ENCODE data around the gene ACOX2.

Gene ACOX2

DNA sequence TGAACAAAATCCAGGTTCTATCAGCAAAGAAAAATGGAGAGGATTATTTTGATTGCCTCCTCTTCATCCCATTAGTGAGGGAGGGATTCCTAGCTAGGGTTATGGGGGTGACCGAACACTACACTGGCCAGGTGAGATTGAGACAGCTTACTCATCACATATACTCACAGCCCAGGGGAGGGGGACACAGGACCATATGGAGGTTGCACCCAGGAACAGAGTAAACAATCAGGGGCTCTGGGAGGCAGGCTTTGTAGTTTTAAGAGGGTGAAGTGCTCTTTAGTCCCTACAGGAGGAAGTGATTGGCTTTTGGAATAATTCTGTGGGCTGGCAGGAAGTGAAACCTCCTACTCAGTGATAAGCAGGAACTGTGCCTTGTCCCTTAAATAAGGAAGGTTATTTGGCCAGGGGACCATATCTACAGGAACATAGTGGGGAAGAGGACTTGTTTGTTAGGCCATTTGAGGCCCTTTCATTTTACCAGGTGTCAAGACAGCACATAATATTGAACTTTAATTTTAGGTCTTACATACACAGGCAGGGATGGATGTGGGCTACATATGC, 62.6 kb downstream of the ACOX2 start:
- no peak for DNase-seq (ENCODE audit: low read depth in 2 of 2)

DNA sequence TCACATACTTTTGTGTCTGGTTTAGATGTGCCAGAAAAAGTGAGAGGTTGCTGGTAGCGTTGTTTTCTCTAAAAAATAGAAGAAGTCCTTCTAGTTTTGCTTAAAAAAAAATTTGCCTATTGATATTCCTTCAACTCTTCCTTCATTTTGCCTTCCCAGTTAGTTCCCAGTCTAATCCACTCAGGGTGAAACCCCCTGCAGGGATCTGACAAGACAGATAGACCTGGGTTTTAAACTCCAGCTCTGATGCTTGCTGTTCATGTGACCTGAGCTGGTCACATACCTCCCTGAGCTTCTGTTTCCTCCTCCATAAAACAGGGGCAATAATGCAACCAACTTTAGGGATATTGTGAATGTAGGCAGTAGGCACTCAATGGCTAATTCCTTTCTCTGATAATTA, 63.7 kb downstream of the ACOX2 start:
- no peak for DNase-seq (ENCODE audit: low read depth in 2 of 2)

DNA sequence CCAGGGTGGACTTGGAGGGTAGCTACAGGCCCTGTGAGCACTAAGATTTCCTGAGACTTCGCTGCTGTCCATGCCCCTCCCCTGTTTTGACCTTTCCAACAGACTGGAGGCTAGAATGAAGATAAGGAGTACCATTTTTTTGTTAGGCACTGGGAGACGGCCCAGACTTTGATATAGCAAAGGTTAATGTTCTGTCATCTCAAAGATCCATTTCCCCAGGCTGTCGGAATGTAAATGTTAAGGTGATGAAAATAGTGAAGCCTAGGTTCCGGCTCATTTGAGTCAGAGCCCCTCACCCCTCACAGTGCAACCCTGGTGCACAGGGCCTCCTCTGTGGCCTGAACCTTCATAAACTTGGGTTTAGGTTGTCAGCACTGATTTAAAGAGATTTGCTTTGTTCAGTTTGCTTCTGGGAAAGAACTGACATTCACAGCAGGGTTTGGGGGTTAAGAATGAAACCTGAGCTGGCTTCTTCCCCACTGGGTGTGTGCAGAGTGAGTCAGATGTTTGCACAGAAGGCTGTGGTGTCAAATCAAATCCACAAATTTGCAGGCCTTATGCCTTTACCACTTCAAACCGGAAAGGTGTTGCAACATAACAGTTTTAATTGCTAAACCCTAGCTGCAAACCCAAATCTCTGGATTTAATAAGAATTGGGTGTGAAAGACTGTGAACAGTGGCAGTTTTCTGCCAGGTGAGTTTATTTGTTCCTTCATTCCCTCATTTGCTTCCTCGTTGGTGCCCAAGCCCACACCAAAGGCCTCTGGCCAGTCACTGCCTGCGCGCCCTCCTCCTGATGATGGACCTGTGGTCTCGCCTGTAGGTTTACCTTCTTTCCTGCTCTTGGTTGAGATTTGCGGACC, 65.7 kb downstream of the ACOX2 start:
- peak; percentile 55 to 57 for DNase-seq (ENCODE audit: low read depth in 2 of 2)

DNA sequence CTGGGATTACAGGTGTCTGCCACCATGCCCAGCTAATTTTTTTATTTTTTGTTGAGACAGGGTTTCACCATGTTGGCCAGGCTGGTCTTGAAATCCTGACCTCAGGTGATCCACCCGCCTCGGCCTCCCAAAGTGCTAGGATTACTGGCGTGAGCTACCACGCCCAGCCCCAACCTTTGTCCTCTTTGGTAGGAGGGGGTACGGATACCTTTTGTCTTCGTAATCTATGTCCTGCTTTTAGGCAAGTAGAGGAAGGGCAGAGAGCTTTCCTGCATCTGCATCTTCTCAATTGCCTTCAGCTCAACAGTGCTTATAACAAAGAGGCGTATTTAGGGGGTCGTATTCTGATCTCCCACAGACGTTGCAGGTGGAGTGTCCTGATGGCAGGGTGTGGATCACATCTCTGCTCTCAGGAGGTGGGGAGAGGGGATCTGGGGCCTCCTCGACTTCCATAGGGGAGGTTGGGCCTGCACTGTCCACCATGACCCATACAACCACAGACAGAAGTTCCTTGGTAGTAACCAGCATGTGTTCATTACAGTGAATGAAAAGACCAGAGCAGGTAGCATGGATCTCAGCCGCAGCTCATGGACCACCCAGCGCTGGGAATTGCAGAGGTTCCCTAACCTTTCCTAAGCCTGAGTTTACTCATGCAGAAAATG, 66.5 kb downstream of the ACOX2 start:
- DNase-seq (ENCODE audit: low read depth in 2 of 2), result no peak

DNA sequence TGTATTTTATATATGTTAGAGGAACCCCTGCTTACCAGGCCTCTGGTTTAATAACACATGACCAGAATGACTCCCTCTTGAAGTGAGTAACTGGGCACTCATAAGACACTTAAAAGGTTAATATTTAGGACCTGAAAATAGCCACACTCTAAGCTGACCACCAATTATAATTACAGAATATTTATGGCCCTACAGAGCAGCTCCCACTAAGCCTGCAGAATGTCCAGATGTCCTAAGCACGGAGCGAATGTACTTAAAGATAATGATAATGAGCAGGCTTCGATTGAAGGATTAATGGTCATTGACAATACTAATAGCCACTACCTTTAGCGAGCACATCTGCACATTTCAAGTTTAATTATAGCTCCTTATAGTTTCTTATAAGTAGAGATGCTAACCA, 67.9 kb downstream of the ACOX2 start:
- DNase-seq (ENCODE audit: low read depth in 2 of 2), result no peak

DNA sequence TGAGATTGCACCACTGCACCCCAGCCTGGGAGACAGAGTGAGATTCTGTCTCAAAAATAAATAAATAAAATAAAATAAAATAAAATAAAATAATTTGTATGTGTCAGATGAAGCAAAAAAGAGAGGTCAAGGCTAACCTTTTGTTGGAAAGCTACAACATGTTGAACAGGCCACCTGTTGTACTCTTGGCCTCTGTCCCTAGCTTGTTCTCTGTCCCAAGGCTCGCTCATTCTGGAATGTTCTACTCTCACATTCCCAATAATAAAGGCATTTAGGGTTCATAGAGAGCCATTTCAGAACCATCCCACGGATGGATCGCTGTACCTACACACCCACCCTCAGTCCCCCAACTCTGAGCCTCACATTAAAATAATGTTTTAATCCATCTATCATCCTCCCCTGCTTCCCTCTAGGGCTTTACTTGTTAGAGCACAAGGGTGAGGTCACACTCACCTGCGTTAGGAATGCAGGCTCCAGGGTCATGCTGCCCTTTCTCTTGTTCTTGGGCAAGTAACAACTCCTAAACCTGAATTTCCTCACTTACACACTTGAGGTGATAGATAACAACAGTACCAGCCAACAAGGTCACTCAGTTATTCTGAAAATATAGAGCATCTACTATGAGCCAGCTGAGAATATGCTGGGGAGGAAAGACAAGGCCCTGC, 70.0 kb downstream of the ACOX2 start:
- DNase-seq (ENCODE audit: low read depth in 2 of 2), result no peak

DNA sequence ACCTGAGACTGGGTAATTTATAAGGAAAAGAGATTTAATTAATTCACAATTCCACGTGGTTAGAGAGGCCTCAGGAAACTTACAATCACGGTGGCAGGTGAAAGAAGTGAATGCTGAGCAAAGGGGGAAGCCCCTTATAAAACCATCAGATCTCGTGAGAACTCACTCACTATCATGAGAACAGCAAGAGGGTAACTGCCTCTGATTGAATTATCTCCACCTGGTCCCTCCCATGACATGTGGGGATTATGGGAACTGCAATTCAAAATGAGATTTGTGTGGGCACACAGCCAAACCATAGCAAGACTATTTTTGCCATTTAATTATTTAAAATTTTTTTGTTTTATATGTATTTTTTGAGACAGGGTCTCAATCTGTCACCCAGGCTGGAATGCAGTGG, 72.1 kb downstream of the ACOX2 start:
- DNase-seq (ENCODE audit: low read depth in 2 of 2), result no peak

DNA sequence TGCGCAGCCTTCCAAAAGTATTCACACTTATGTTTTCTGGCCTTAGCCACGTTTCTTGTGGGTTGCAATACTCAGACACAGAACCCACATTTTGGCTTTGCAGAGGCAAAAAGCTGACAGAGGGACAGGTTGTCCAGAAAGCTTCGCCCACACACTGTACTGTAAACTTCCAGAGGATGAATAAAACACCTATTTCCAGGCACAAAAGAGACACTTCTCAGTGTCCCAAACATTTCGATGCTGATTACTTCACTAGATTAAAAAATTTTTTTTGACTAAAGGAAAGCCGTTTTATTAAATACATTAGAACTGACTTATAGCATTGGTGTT, 73.1 kb downstream of the ACOX2 start:
- DNase-seq (ENCODE audit: low read depth in 2 of 2), result no peak

DNA sequence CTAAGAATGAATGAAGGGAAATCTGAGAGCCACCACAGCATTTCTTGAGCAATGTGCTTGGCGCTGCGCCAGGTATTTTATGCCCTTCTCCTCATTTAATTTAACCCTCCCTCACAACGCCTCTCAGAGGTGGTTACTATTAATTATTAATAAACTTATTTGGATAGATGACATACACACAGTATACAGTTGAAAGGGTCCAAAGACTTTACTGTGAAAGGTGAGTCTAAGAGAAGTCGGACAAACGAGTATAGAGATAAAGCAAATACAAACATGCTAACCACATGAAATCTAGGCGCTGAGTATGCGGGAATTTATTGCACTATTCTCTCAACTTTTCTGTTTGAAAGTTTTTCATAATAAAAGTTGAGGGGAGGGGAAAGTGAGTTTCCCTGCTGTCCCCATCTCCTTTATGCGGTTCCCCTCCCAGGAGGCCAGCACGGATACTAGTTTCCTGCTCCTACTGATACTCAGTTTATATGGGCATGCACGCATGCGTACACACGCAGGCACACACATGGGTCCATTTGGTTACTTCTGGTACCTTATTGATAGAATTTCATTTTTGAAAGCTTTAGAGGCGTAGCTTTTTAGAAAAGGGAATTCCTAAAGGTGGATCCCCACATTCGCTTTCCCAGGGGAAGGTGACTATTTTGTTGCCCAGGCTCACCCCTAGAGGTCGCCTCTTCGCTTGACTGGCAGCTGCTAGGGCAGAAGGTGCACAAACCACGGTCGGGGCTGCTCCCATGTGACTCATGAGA, 73.6 kb downstream of the ACOX2 start:
- peak; percentile 79 for DNase-seq (ENCODE audit: low read depth in 2 of 2)

DNA sequence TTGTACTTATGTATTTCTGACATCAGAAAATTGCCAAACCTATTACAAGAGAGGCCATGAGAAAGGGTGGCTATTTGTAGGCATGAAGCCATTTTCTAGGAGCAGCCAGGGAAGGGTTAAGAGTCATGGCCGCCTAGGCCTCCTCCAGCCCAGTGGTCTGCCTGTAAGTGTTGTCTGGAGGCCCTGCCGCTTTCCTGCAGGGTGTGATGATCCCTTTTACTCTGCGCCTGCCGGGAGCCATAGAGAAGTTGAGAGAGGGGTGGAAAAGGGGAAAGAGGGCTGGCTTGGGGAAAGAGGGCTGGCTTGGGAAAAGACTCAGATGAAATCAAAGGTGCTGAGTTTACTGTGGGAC, 74.2 kb downstream of the ACOX2 start:
- no peak for DNase-seq (ENCODE audit: low read depth in 2 of 2)

DNA sequence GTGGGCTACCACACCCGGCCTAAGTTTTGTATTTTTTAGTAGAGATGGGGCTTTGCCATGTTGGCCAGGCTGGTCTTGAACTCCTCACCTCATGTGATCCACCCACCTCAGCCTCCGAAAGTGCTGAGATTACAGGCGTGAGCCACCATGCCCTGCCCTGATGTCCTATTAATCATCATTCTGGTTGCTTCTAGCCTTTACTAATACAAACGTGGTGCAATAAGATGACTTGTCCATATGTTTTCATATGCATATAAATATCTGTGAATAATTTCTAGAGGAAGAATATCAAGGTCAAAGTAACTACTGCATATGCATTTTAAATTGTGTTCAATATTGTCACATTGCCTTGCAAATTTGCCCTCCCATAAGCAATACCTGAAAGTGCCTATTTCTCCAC, 77.8 kb downstream of the ACOX2 start:
- no peak for DNase-seq (ENCODE audit: low read depth in 2 of 2)
